Measurements from ENCODE around the gene RER1.

DNA sequence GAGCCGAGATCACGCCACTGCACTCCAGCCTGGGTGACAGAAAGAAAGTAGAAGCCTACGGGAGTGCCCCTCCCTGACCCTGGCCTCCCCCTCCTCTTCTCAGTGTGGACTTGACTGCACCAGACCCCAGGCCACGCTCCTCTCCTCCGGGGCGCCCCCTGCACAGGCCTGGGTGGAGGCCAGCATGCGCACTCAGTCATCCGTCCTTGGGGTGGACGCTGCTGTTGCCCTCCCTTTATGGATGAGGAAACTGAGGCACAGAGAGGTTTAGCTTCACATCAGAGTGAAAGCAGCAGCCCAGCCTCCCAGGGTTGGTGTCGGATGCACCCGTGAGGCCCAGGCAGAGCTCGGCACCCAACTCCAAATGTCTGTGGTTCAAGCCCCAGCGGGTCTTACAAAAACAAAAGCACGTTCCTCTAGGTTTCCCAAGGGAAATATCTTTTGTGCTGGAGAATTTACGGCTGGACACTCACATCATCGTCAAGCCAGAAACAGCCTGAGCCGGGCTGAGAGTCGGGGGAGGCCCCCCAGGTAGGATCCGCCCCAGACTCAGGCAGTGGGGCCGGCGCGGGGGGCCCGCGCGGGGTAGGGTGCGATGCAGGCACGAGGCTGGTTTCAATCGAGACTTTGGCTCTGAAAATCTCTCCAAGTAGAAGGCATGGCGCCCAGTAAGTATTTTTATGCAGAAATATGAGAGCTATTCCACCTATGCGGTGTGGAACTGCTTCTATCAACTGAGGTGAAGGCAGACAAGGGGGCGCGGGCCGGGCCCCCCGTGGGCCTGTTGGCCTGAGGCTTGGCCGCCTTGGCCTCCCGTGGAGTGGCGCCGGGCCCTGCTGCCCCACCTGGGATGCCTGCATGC, 36.9 kb upstream of the RER1 start:
- TF ChIP-seq POLR2A (IDR thresholded peaks at IDR 0.05; ENCODE audit: low read length), result no peak
- no peak for TF ChIP-seq GATA1 (IDR thresholded peaks at IDR 0.05; ENCODE audit: low read depth, low read length)

Measured in erythroblast (primary cell).